GDM1 (cell line): ENCODE results near the gene POLL.

ENCODE experiments used
- DNase-seq: peaks from one replicate; lab custom pipeline; 2025; lab: John Stamatoyannopoulos, UW

POLL gene

DNA sequence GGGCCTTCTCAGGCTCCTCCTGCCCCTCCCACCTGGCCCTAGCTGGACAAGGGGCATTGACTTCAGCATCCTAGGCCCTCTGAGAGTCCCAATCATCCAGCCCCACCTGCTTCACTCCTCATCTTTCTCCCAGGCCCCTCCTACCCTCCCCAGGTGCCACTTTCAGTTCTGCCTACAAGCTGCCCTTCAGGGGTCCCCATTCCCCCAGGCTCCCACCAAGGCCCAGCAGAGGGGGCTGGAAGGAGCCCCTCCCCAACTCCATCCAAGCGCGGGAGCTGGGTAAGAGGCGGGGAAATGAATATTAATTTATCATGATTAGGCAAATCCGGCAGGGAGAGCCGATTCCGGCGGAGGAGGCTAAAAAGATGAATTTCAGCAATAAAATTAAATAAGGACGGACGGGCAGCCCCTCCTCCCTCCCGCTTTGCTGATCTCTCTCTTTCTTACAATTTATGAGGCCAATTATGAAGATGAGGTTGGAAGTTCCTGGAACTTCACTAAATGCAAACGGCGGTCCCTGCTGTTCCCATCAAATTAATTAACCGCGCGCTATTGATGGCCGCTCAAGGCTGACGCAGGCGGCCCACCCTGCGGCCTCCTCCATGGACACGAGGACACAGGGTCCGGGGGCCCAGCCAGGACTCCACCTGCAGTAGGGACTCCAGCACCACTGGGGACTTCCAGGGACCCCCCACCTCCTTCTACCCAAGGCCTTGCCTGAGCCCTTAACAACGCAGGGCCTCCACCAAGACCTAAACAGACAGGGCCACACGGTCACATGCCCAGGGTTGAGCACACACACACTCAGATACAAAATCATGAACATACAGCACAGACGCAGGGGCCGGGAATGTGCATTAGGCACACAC lies 13.9 kb downstream of the POLL start:
- no peak for DNase-seq

DNA sequence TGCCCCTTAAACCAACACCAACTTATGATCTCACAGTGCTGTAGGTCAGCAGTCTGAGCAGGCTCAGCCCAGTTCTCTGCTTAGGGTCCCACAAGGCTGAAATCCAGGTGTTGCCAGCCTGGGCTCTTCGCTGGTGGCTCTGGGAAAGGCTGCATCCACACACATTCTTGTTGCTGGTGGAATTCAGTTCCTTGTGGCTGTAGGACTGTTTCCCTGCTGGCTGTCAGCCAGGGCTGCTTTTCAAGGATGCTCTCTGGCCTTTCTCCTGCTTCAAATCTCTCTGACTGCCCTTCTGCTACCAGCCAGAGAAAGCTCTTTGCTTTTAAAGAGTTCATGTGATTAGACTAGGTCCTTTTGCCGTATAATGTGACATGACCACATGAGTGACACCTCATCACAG lies 15.3 kb downstream of the POLL start:
- no peak for DNase-seq

DNA sequence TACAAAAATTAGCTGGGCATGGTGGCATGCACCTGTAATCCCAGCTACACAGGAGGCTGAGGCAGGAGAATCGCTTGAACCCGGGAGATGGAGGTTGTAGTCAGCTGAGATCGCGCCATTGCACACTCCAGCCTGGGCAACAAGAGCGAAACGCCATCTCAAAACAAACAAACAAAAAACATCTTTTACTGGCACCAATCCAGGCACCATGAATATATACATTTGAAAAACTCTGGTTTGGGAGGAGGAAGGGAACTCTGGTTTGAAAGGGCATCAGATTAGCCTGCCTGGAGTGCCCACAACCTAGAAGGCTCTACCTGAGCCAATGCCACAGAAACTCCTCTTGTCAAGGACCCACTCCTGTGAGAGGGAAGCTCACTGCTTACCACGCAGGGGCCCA lies 15.9 kb downstream of the POLL start:
- no peak for DNase-seq

DNA sequence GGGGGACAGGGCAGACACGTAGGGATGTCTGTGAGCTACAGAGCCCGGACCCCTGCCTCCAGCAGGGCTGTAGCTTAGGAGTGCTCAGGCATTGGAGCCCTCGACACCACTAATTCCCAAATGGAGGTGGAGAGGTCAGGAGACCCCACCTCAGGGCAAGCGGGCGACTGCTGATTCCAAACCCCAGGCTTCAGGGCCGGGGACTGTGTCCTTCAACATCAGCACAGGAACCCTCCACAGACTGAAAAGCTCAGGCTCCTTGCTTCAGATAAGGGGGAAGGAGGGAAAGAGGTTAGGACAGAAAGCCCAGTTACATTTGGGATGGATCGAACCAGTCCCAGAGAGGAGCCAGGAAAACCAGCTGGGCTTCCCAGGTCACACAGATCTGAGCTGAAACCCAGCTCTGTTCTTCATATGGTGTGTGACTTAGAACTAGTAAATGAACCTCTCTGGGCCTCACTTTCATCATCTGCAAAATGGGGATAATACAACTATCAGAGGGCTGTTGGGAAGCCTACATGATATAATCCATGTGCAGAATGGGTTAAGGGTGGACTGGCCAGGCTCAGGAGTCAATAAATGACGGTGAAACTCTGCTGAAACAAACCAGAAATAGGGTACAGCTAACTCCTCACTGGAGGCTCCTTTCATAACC lies 16.7 kb downstream of the POLL start:
- DNase-seq, result no peak

DNA sequence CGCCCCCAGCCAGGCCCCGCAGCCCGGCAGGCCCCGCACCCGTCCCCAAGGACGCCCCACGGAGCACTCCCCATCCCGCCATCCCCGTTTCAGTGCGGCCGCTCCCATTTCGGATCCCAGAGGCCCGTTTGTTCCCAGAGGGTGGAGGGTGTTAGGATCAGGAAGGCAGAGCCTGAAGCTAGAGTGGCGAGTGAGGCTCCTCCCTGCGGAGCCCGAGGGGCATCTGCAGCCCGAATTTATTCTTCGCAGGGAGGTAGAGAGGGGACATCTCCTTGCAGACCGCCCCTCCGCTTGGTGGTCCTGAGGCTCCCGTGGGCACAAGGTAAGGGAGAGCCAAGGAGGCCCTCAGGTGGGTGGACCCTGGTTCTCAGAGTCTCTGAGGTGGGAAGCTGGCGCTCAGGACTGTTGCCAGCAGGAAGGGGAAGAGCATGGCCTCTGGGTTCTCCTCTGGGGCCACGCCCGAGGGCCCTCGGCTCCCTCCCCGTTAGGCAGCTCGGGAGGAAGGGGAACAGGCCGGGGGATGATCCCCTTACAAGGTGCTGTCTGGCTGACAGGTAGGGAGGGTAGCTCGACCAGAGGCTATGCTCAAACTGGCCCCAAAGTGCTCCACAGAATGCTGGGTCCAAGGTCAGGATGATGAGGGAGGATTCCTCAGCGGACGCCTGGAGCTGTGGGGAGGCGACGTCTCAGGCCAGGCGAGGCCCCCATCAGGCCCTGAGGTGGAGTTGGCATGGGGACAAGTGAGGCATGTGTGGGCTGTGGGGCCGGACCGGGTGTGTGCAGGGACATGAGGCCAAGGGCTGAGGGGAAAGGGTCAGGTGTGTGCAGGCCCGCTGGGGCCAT lies 17.4 kb downstream of the POLL start:
- peak; percentile 53 for DNase-seq

DNA sequence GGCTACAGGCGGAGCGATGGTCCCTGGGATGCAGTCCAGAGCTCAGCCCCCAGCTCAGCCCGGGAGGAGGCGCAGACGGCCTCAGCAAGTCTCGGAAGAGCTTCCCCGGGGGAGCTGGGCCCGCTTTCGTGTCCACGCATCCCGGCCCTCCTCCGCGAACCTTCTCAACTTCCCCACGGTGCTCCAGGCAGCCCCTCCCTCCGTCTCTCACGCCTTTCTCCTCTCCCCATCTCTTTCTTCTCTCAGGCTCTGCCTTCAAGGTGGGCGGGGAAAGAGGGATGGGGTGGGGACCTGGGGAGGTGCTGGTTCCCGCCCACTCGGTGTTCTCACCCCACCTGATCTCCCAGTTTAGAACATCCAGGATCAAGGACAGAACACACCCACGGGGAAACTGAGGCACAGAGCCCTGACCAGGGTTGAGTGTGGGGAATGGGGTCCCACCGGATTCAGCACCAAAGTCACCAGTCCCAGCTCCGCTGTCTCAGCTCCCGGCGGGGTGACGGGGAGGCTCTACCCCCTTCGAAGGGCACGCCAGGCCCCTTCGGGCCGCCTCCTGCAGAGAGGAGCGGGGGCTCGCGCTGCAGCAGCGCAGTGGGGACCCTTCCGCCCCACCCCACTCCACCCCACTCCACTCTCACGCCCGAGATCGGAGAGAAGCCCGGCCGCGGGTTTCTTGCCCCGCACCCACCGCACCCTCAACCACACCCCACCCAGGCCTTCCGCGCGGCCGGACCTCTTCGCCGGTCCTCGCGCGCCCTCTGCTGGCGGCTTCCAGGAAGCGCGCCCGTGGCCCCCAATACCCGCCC lies 18.2 kb downstream of the POLL start:
- peak; percentile 67 for DNase-seq

DNA sequence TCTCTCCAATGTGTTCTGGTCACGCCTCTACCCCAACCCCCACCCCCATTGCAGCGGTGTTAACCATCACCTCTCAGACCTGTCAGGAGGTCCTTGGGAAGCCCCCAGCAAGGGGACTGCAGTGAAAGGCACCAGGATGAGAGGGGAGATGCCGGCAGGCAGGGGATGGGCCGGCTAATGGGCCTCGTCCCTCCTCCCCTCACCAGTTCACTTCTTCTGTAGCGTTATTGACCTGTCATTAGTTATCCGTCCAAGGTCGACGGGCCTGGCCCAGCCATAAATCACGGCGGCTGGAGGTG lies 18.8 kb downstream of the POLL start:
- no peak for DNase-seq

DNA sequence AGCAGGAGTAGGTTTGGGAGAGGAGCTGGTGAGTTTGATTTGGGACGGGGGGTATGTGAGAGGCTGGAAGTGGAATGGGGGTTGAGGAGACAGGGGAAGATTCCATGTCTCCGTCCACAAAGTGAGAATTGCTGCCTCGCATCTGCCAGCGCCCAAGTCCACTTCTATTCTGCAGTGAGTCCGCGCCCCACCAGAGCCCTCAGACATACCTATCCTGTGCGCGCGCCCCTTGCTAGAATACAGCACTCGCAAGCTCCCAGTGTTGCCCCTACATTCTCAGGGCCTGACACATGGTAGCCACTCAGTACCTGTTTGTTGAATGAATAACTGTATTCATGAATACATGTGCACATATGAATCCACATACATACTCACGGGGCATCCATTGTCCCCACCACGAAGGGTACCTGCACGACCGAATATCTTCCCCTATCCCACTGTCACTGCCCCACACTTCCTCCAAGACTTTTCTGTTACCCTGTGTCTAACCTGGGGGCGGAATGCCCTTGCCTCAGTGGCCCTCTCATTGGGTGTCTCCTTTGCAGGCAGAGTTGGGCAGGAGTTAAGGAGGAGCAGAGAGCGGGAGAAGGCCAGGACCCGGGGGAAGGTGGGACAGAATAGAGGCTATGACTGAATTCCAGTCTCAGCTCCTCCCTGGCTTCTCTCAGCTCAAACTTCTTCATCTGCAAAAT lies 19.9 kb downstream of the POLL start:
- no peak for DNase-seq

DNA sequence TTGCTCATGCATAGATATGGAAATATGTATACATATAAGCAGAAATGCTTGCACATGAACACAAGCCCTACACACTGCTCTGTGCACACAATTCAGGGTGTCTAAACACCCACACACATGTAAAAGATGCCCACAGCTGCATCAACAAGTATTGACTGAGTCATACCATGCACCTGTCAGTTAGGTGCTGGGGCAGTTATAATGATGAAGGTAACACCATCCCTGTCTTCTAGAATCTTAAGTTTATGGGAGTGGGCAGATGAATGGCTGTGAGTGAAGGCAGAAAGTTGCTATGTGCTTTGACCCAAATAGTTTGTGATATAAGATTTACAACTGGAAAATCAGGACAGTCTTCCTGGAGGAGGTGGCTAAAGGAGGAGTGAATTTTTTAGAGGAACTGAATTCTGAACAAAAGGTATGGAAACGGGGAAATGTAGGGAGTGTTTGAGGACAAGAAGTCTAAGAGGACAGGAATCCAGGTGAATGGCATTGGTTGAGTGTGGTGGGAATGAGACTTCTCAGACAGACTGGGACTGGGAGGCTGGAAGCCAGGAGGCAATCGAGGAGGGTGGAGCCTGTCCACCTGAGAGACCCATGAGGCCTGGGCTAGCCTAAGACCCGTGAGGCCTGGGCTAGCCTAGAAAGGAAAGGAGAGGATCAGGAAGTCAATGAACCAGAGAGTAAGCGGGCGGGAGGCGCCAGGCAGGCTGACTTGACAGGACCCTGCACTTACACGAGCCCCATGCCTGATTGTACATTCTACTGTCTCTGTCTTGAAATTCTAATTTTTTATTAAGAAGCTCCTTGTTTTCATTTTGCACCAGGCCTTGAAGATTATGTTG lies 20.7 kb downstream of the POLL start:
- no peak for DNase-seq

DNA sequence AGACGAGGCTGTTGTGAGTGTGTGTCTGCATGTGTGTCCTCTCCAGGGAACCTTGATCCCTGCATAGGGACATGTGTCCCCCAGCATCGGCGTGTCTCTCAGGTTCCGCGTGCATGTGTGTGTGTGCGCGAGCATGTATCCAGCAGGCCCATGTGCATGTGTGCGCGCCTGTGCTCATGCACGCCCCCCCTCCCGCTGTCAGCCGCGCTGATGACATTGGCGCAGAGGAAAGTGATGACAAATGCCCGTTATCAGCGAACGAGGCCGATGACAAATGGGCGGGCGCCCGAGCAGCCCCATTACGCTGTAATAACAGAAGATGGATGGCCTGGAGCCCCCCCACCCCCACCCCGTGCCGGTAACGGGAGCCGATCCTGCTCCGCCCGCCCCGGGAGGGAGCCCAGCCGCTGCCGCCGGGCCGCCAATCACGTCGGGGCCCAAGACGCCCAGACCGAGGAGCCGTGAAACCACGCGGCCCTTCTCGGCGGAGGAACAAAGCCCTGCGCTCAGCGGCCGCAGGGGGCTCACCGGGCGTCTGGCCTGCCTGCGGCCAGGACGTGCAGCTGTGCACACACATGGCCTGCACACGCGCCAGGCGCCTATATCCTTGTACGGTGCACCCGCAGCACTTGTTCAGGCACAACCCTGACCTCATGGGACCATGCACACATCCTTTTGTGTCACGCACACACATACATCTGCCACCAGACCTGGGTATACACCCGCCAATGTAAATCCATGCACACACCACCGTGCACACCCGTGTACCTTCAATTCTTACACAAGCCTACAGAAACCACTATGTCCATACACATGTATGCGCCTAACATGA lies 21.5 kb downstream of the POLL start:
- no peak for DNase-seq

DNA sequence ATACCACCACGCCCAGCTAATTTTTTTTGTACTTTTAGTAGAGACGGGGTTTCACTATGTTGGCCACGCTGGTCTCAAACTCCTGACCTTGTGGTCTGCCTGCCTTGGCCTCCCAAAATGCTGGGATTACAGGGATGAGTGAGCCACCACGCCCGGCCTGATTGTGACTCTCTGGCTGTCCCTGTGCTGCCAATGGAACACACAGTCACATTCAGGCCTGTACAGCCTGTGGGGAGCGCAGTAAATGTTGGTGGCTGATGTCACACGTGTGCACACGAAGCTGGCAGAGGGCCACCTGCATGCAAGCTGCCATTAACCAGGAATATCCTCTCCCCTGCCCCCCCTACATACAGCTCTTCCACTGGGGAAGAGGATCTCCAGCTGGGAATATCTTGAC lies 22.1 kb downstream of the POLL start:
- no peak for DNase-seq

DNA sequence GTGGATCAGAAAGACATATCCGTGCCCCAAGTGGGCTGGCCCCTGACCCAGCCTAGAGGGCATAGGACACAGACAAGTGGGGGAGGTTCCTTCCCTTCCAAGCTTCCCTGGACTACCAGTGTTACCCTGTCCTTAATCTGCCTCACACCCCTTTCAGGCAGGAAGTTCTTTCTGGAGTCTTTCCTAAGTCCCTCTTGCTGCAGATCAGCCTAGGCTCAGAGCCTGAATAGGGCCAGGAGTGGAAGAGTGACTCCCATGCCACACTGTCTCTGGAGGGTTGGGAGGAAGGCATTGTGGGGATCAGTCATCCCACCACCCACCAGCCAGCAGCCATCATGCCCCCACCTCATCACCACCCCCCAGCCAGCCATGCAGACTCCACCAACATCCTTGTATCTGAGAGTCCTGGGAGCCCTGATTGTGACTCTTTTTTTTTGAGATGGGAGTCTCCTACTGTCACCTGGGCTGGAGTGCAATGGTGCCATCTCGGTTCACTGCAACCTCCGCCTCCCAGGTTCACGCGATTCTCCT lies 22.6 kb downstream of the POLL start:
- DNase-seq, result no peak

DNA sequence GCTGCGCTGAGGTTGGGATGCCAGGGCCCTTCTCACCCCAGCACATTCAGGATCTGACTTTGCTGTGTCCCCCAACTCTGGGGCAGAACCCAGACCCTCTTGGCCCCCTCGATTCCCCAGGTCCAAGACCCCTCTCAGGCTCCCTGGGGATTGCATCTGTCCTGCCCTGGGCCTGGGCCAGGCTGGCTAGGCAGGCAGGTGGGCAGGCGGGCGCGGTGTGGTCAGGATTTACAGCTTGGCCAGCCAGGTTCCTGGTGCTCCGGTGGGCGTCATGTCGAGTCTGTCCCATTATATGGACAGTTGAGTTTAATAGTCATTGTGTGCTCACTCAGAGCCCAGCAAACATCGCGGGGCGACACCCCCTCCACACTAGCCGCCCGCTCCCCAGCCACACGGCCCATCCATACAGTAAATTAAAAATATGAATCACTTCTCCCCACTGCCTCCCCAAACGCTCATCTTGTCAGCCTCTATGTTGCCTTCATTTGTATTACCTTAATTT lies 23.5 kb downstream of the POLL start:
- DNase-seq, result no peak

DNA sequence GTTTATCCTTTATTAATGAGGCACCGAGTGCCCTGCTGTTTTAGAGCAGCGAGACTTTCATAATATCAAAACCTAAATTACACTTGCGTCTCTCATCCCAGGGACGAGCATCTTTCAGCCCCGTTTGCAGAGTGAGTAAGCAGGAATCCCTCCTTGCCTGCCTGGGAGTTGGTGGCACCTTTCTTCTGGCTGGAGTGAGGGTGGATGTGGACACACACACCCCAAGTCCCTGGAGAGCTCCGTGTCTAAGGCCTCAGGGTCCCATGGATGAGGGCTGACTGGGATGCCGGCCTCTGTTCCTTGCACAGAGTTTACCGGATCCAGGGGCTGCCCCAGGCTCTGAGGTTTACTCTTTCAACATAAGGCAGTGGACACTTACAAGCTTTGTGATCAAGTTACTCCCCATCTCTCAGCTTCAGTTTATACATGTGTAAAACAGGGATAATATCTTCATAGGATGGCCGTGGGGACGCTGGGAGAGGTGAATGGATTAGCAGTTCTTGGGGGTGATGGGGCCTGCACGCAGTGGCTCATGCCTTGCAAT lies 24.5 kb downstream of the POLL start:
- DNase-seq, result no peak

DNA sequence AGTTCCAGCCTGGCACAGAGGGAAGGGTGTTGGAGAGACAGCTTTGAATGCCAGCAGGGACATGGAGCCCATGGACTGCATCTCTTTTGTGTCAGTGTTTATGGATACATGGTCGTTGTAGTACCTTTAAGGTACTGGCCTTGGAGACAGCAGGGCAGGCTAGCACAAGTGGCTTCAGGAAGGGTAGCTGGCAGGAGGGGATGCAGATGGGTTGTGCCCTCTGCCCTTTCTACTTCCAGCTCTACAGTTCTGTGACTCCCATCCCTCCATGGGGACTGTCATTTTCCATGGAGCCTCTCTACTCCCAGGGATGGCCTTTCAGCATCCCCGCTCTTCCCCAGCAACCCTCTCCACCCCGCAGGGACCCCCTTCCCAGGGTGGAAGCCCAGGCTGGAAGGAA lies 25.1 kb downstream of the POLL start:
- DNase-seq, result no peak

DNA sequence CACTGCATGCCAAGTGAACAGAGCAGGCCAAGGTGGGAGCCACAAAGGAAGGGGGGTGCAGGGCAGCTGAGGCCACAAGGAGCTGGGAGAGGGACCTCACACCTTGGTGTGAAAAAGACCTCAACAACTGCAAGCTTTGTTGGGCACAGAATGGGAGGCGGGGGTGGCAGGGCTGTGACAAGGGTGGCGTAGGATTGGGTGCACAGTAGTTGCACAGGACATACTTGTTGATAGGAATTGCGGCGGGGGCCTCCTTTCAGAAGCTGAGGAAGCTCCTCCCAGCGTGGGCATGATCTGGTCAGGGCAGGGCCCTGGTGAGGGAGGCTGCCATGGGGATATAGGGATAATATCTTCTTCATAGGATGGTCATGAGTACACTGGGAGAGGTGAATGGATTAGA lies 25.8 kb downstream of the POLL start:
- no peak for DNase-seq

DNA sequence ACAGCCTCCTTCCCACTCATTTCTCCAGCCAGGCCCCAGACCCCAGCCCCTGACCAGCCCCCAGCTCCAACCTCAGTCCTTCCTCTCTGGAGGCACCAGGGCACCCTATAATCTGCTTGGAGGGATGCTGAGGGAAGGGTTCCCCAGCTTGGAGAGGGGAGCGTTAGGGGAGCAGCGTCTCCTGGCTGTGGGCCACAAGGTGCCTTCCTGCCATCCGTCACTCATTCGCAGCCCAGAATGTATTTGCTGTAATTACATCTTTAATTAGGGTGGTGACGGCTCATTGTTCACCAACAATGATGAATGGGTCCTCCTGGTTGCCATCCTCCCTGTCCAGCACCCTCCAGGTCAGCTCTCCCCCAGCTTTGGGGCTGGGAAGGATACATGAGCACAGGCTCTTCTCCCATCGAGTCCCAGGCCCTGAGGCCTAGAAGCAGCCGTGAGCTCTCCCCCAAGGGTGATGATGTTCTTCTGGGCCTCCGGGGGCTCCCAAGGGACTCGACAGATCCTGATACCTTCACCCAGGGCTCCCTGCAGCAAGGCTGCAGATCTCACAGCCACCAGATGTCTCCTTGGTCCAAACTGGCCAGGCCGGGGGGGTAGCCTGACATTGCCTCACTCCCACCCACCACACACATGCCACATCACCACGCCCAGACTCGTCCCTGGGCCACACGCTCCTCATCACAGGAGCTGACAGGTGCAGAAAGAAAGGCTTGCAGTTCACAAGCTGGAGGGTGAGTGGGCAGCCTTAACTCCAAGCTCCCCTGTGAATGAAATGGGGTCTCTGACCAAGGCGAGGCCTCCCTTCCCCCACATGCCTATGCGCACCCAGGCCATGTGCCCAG lies 26.8 kb downstream of the POLL start:
- no peak for DNase-seq
